ENCODE results near the gene UBE2E1.

DNA sequence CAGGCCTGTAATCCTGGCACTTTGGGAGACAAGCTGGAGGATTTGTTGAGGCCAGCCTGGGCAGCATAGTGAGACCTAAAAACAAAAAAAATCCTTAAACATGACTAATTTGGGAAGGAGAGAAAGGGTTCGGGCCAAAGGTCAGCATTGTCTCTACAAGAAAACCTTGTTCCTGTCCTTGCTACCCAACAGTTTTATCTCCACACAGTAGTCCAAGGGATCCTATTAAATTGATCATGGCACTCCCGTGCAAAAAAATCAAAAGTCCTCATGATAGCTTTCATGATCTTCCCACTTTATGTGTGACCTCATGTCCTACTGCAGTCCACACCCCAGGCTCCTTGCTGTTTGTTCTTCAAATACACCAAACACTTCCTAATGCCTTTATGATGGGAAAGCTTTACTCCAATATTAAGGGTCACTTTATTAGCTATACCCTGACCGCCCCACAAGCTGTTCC, 115.3 kb downstream of the UBE2E1 start:
- TF ChIP-seq CTCF (conservative IDR thresholded peaks at IDR 0.05; ENCODE audit: low read length) (no peak), EZH2phosphoT487 (IDR thresholded peaks at IDR 0.05; ENCODE audit: borderline replicate concordance) (no peak)
